ENCODE data around the gene IL36RN.

IL36RN gene

GRCh38 chr2:113098532-113098931 is 39.5 kb downstream of the IL36RN start:
- TF ChIP-seq EZH2phosphoT487 (IDR thresholded peaks at IDR 0.05; ENCODE audit: low read length): no peak
- no peak for TF ChIP-seq CTCF (IDR thresholded peaks at IDR 0.05; ENCODE audit: low read length)
- no peak for TF ChIP-seq EZH2 (optimal IDR thresholded peaks at IDR 0.05; ENCODE audit: low read depth, low read length)
- peak overlapping the region; percentile 52 for H3K4me3 ChIP-seq (ENCODE audit: low read length)
- no peaks in the 10 kb centered on the region for H3K9me3 ChIP-seq (replicated peaks; ENCODE audit: insufficient read depth, low read length)
- no peaks in the 10 kb centered on the region for H3K79me2 ChIP-seq (ENCODE audit: low read length)
- no peaks in the 10 kb centered on the region for H3F3A ChIP-seq (ENCODE audit: insufficient read depth, low read length)
- peak overlapping the region; percentile 64 for H3K4me2 ChIP-seq (ENCODE audit: low read depth, low read length)
- peak overlapping the region; percentile 55; the same call in 1 of the 2 replicates for H3K27ac ChIP-seq (ENCODE audit: low read length)
- peaks cover 5% of the 10 kb centered on the region for H3K4me1 ChIP-seq (ENCODE audit: low read length)
- H2AFZ ChIP-seq (ENCODE audit: low read length): peak overlapping the region; percentile 71
- no peaks in the 10 kb centered on the region for H3K36me3 ChIP-seq (replicated peaks; ENCODE audit: insufficient read depth, low read length)
- peak overlapping the region; percentile 28; the same call in 1 of the 2 replicates for H3K9ac ChIP-seq (ENCODE audit: low read length)
- no peaks in the 10 kb centered on the region for H3K9me2 ChIP-seq (replicated peaks; ENCODE audit: insufficient read depth, low read length)
- no peaks in the 10 kb centered on the region for H3K27me3 ChIP-seq (replicated peaks; ENCODE audit: insufficient read depth, low read length)
- no peak for DNase-seq
- no peaks in the 10 kb centered on the region for H4K20me1 ChIP-seq (ENCODE audit: insufficient read depth, low read length)

GRCh38 chr2:113102133-113102532 is 43.1 kb downstream of the IL36RN start:
- no peak overlapping the region for H3K9ac ChIP-seq (ENCODE audit: low read length)
- H3K79me2 ChIP-seq (ENCODE audit: low read length): no peaks in the 10 kb centered on the region
- no peak overlapping the region for H3K4me3 ChIP-seq (ENCODE audit: low read length)
- H3K36me3 ChIP-seq (replicated peaks; ENCODE audit: insufficient read depth, low read length): no peaks in the 10 kb centered on the region
- DNase-seq: no peak
- H3F3A ChIP-seq (ENCODE audit: insufficient read depth, low read length): no peaks in the 10 kb centered on the region
- no peaks in the 10 kb centered on the region for H4K20me1 ChIP-seq (ENCODE audit: insufficient read depth, low read length)
- no peaks in the 10 kb centered on the region for H3K27me3 ChIP-seq (replicated peaks; ENCODE audit: insufficient read depth, low read length)
- H3K4me2 ChIP-seq (ENCODE audit: low read depth, low read length): no peak overlapping the region
- H3K27ac ChIP-seq (ENCODE audit: low read length): no peak overlapping the region
- no peak overlapping the region for H2AFZ ChIP-seq (ENCODE audit: low read length)
- TF ChIP-seq EZH2 (optimal IDR thresholded peaks at IDR 0.05; ENCODE audit: low read depth, low read length) (no peak), CTCF (IDR thresholded peaks at IDR 0.05; ENCODE audit: low read length) (no peak), EZH2phosphoT487 (IDR thresholded peaks at IDR 0.05; ENCODE audit: low read length) (no peak)
- H3K9me3 ChIP-seq (replicated peaks; ENCODE audit: insufficient read depth, low read length): no peaks in the 10 kb centered on the region
- no peaks in the 10 kb centered on the region for H3K9me2 ChIP-seq (replicated peaks; ENCODE audit: insufficient read depth, low read length)
- peaks cover 5% of the 10 kb centered on the region for H3K4me1 ChIP-seq (ENCODE audit: low read length)

GRCh38 chr2:113103277-113103676 is 44.3 kb downstream of the IL36RN start:
- no peaks in the 10 kb centered on the region for H4K20me1 ChIP-seq (ENCODE audit: insufficient read depth, low read length)
- no peaks in the 10 kb centered on the region for H3K79me2 ChIP-seq (ENCODE audit: low read length)
- no peak overlapping the region for H3K27ac ChIP-seq (ENCODE audit: low read length)
- DNase-seq: no peak
- H3K27me3 ChIP-seq (replicated peaks; ENCODE audit: insufficient read depth, low read length): no peaks in the 10 kb centered on the region
- H3K4me1 ChIP-seq (ENCODE audit: low read length): peaks cover 3% of the 10 kb centered on the region
- TF ChIP-seq EZH2phosphoT487 (IDR thresholded peaks at IDR 0.05; ENCODE audit: low read length) (no peak), CTCF (IDR thresholded peaks at IDR 0.05; ENCODE audit: low read length) (no peak), EZH2 (optimal IDR thresholded peaks at IDR 0.05; ENCODE audit: low read depth, low read length) (no peak)
- no peak overlapping the region for H3K9ac ChIP-seq (ENCODE audit: low read length)
- H3K36me3 ChIP-seq (replicated peaks; ENCODE audit: insufficient read depth, low read length): no peaks in the 10 kb centered on the region
- H3F3A ChIP-seq (ENCODE audit: insufficient read depth, low read length): no peaks in the 10 kb centered on the region
- no peak overlapping the region for H3K4me2 ChIP-seq (ENCODE audit: low read depth, low read length)
- H3K9me2 ChIP-seq (replicated peaks; ENCODE audit: insufficient read depth, low read length): no peaks in the 10 kb centered on the region
- no peaks in the 10 kb centered on the region for H3K9me3 ChIP-seq (replicated peaks; ENCODE audit: insufficient read depth, low read length)
- no peak overlapping the region for H3K4me3 ChIP-seq (ENCODE audit: low read length)
- H2AFZ ChIP-seq (ENCODE audit: low read length): no peak overlapping the region

Data from MM.1S (cell line).